ENCODE data around the gene NTHL1. TPM values are rescaled to one million over a fixed set of nuclear protein-coding genes. Genes with fewer than 3 reads are reported as not detected.
A peak's percentile ranks its signal among the peaks of the same experiment; 100 is the strongest.

NTHL1 gene
- total RNA-seq, 4 donors from 2014 or later, result 14.9 to 28.8 (median 19.9) TPM

DNA sequence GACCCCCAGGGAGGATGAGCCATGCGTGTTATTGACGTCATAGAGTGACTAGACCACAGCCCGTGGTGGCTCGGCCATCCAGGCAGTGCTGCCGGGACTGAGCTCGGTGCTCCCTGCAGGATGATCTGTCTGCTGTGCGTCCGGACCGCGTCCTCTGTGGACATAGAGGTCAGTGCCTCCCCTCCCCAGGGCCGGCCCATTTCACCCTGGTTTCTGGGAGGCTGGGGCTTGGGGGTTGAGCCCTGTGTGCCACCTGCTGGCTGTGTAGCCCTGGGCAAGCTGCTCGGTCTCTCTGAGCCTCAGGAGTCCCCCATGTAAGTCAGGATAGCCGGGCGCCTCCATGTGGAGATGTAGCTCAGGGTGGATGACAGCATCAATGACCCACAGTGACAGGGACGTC is 8.4 kb upstream of the NTHL1 start:
- Histone ChIP-seq H3K27ac (no peak overlapping the region), H3K27me3 (no peaks in the 10 kb centered on the region), H3K36me3 (peaks cover 0 to 84% (median 0%) of the 10 kb centered on the region in 3 donors), H3K4me3 (no peak overlapping the region), H3K4me1 (peaks cover 0 to 5% (median 0%) of the 10 kb centered on the region in 4 donors), H3K9me3 (no peaks in the 10 kb centered on the region)
- TF ChIP-seq POLR2A (IDR thresholded peaks at IDR 0.05), result no peak
- TF ChIP-seq, protein P1, sequence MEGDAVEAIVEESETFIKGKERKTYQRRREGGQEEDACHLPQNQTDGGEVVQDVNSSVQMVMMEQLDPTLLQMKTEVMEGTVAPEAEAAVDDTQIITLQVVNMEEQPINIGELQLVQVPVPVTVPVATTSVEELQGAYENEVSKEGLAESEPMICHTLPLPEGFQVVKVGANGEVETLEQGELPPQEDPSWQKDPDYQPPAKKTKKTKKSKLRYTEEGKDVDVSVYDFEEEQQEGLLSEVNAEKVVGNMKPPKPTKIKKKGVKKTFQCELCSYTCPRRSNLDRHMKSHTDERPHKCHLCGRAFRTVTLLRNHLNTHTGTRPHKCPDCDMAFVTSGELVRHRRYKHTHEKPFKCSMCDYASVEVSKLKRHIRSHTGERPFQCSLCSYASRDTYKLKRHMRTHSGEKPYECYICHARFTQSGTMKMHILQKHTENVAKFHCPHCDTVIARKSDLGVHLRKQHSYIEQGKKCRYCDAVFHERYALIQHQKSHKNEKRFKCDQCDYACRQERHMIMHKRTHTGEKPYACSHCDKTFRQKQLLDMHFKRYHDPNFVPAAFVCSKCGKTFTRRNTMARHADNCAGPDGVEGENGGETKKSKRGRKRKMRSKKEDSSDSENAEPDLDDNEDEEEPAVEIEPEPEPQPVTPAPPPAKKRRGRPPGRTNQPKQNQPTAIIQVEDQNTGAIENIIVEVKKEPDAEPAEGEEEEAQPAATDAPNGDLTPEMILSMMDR (IDR thresholded peaks at IDR 0.05), result peak in 1 of 6 experiments; percentile 17
- no peak for DNase-seq

DNA sequence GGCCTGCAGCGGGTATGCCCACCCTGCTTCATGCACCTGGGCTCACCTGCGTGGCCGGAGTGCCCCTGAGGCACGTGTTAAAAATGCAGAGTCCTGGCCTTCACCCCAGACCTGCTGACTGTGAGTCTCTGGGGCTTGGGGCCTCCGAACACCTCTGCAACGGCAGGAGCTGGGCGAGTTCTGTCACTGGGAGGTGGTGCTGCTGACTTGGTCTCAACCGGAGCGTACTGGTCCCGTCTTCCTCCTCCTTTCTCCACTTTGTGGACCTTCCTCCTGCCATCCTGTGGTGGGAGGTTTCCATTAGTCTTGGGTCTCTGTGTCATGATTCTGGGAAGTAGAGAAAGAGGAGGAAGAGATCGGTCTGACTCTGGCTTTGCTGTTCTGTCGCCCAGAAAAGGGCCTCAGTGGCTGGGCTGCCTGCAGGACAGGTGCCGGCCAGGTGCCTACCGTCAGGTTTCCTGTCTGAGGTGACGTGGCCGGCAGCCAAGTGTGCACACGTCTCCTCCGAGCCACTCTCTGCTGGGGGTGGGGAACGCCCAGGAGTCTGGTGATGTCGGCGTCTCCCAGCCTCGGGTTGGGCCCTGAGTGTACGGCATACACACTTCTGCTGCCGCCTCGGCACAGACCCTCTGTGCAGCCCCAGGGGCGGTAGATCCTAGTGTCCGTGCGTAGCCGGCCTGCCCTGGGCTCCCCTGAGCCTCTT is 7.1 kb upstream of the NTHL1 start:
- no peaks in the 10 kb centered on the region for H3K27me3 ChIP-seq
- H3K27ac ChIP-seq, result peak overlapping the region in 2 of 4 donors; percentile 17 to 40
- H3K9me3 ChIP-seq, result no peaks in the 10 kb centered on the region
- TF ChIP-seq POLR2A (IDR thresholded peaks at IDR 0.05), result no peak
- TF ChIP-seq, protein P1 (IDR thresholded peaks at IDR 0.05), result no peak
- peaks cover 0 to 83% (median 0%) of the 10 kb centered on the region in 3 donors for H3K36me3 ChIP-seq
- no peak overlapping the region for H3K4me3 ChIP-seq
- DNase-seq, result peak in 2 of 3 donors; percentile 73 to 84
- H3K4me1 ChIP-seq, result peaks cover 0 to 5% (median 0%) of the 10 kb centered on the region in 4 donors

DNA sequence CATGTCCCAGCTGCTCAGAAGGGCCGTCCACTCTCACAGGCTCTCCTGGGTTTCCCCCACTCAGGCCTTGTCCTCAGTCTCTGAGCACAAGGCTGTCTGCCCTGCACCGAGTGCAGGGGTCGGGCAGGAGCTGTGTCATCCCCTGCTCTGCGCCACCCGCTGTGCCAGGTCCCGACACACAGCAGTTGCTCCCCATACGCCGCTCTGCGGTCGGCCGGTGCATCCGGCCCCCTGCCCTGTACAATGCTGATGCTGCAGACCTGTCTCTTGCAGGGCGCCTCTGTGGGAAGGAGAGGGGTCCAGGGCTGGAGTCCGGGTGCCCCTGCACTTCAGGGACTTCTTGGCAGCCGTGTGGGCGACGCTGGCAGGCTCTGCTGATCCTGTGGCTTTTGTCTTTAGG is 6.3 kb upstream of the NTHL1 start:
- Histone ChIP-seq H3K36me3 (peaks cover 0 to 80% (median 0%) of the 10 kb centered on the region in 3 donors), H3K27ac (no peak overlapping the region)

DNA sequence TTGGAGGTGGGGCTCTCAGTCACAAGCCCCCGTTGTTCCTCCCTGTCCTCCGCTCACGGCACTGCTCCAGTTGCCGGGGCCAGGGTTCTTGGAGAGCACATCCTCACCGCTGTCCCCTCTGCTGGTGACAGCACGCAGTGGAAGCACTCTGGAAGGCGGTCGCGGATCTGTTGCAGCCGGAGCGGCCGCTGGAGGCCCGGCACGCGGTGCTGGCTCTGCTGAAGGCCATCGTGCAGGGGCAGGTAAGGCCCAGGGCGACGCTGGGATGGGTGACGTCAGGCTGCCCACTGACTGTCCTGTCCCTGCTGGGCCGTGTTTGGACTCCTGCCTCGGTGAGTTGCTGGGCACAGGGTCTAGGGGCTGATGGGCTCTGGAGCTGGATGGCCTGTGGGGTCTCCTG is 5.6 kb upstream of the NTHL1 start:
- peaks cover 0 to 73% (median 0%) of the 10 kb centered on the region in 3 donors for H3K36me3 ChIP-seq
- no peak overlapping the region for H3K27ac ChIP-seq
- TF ChIP-seq, protein P1 (IDR thresholded peaks at IDR 0.05), result no peak
- TF ChIP-seq POLR2A (IDR thresholded peaks at IDR 0.05), result no peak
- H3K9me3 ChIP-seq, result no peaks in the 10 kb centered on the region
- no peak for DNase-seq
- no peak overlapping the region for H3K4me3 ChIP-seq
- H3K4me1 ChIP-seq, result peaks cover 0 to 12% (median 5%) of the 10 kb centered on the region in 4 donors
- H3K27me3 ChIP-seq, result no peaks in the 10 kb centered on the region

More for the DNA sequence above, 6.3 kb upstream of the NTHL1 start:
- no peak for DNase-seq
- no peaks in the 10 kb centered on the region for H3K9me3 ChIP-seq
- no peaks in the 10 kb centered on the region for H3K27me3 ChIP-seq
- H3K4me1 ChIP-seq, result peaks cover 0 to 8% (median under 1%) of the 10 kb centered on the region in 4 donors
- no peak overlapping the region for H3K4me3 ChIP-seq
- TF ChIP-seq, protein P1 (IDR thresholded peaks at IDR 0.05), result no peak
- no peak for TF ChIP-seq POLR2A (IDR thresholded peaks at IDR 0.05)

DNA sequence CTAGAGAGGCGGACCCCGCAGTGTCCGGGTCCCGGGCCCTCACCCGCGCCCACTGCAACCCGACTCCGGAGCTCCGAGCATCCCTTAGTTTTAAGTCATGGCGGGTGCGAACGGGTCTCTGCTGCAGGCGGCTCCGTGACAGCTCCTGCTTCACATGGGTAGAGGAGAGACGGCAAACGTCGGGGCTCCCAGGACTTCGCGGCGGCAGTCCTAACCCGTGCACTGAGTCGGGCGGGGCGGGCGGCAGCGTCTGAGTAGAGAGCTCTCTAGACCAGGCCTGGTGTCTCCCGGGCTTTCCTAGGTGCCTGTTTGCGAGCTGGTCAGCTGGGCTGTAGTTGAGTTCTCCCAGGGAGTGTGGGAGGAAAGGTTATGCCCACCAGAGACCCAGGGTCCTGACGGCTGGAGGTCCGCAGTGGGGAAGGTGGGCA is 496 bp upstream of the NTHL1 start:
- H3K4me1 ChIP-seq, result peaks cover 7 to 37% (median 11%) of the 10 kb centered on the region in 4 donors
- TF ChIP-seq, protein P1 (IDR thresholded peaks at IDR 0.05), result no peak
- TF ChIP-seq POLR2A (IDR thresholded peaks at IDR 0.05), result no peak
- H3K36me3 ChIP-seq, result peaks cover 0 to 31% (median 0%) of the 10 kb centered on the region in 3 donors
- DNase-seq, result peak in 1 of 3 donors; percentile 58
- H3K4me3 ChIP-seq, result peak overlapping the region; percentile 76 to 93 (median 88)
- no peaks in the 10 kb centered on the region for H3K27me3 ChIP-seq
- H3K27ac ChIP-seq, result peak overlapping the region; percentile 55 to 77 (median 73)
- no peaks in the 10 kb centered on the region for H3K9me3 ChIP-seq

All from Peyer's patch (tissue), 4 donors.